ENCODE measurements around the gene ATP2B2. TPM values are rescaled to one million over a fixed set of nuclear protein-coding genes. Genes with fewer than 3 reads are reported as not detected.

Gene ATP2B2
- polyA plus RNA-seq, 3 donors: not detected

DNA sequence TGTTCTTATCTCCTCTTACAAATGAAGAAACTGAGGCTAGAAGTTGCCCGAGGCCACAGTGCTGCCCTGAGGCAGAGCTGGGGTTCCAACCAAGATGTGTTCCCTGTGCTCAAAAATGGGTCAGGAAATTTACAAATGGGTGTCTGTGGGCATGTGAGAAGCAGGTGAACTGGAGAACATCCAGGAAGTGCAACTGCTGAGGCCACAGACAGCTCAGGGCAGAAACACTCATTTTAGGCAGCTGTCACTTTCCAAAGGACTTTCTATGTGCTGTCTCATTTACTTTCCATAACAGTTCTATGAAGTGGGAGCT is 47.2 kb upstream of the ATP2B2 start:
- no peaks in the 10 kb centered on the region for H4K20me1 ChIP-seq (ENCODE audit: insufficient read depth, low read length)
- H3K4me1 Mint-ChIP-seq: peaks cover 33% of the 10 kb centered on the region
- H3K9me3 Mint-ChIP-seq: no peaks in the 10 kb centered on the region
- no peak overlapping the region for H2AFZ ChIP-seq (ENCODE audit: insufficient read depth, low read depth, low read length, poor library complexity, severe bottlenecking)
- peak overlapping the region in 6 of 7 donors; percentile 18 to 82 (median 71) for H3K27ac Mint-ChIP-seq
- H3K4me3 Mint-ChIP-seq: peak overlapping the region in 1 of 2 donors; percentile 25
- intact Hi-C loops (cut with micrococcal nuclease): no loop called here
- H3K4me1 ChIP-seq (ENCODE audit: control insufficient read depth in 1 of 2, insufficient read depth in 2 of 2, low read length in 2 of 2): peaks cover 21 to 22% of the 10 kb centered on the region in 2 donors
- H3K27ac ChIP-seq (ENCODE audit: low read depth in 1 of 2, low read length in 2 of 2): no peak overlapping the region
- H3K4me3 ChIP-seq (replicated peaks in 1 of 3; ENCODE audit: low read depth in 2 of 3, low read length in 3 of 3): no peak overlapping the region
- TF ChIP-seq, protein P1, sequence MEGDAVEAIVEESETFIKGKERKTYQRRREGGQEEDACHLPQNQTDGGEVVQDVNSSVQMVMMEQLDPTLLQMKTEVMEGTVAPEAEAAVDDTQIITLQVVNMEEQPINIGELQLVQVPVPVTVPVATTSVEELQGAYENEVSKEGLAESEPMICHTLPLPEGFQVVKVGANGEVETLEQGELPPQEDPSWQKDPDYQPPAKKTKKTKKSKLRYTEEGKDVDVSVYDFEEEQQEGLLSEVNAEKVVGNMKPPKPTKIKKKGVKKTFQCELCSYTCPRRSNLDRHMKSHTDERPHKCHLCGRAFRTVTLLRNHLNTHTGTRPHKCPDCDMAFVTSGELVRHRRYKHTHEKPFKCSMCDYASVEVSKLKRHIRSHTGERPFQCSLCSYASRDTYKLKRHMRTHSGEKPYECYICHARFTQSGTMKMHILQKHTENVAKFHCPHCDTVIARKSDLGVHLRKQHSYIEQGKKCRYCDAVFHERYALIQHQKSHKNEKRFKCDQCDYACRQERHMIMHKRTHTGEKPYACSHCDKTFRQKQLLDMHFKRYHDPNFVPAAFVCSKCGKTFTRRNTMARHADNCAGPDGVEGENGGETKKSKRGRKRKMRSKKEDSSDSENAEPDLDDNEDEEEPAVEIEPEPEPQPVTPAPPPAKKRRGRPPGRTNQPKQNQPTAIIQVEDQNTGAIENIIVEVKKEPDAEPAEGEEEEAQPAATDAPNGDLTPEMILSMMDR (IDR thresholded peaks at IDR 0.05): no peak
- H3K4me2 ChIP-seq (replicated peaks; ENCODE audit: extremely low read depth, low read length, poor library complexity, severe bottlenecking): peak overlapping the region; percentile 36
- H3K9me3 ChIP-seq (replicated peaks in 1 of 2; ENCODE audit: control insufficient read depth in 1 of 2, insufficient read depth in 1 of 2, low read length in 2 of 2): no peaks in the 10 kb centered on the region
- 89% methylated on average over 1 of the region's 1 CpG for WGBS (ENCODE audit: insufficient coverage)
- H3K36me3 ChIP-seq (replicated peaks in 1 of 2; ENCODE audit: control insufficient read depth in 1 of 2, insufficient read depth in 2 of 2, low read length in 2 of 2): no peaks in the 10 kb centered on the region
- H3K36me3 Mint-ChIP-seq: no peaks in the 10 kb centered on the region
- no peak for DNase-seq
- no peaks in the 10 kb centered on the region for H3K79me2 ChIP-seq (ENCODE audit: insufficient read depth, low read length)
- H3K9ac ChIP-seq (ENCODE audit: insufficient read depth, low read length, poor library complexity, severe bottlenecking): no peak overlapping the region
- peaks cover 1 to 5% (median 3%) of the 10 kb centered on the region in 3 donors for H3K27me3 Mint-ChIP-seq (ENCODE audit: low read depth in 3 of 3)
- no peaks in the 10 kb centered on the region for H3K27me3 ChIP-seq (ENCODE audit: control insufficient read depth in 2 of 2, insufficient read depth in 2 of 2, low read length in 2 of 2)

DNA sequence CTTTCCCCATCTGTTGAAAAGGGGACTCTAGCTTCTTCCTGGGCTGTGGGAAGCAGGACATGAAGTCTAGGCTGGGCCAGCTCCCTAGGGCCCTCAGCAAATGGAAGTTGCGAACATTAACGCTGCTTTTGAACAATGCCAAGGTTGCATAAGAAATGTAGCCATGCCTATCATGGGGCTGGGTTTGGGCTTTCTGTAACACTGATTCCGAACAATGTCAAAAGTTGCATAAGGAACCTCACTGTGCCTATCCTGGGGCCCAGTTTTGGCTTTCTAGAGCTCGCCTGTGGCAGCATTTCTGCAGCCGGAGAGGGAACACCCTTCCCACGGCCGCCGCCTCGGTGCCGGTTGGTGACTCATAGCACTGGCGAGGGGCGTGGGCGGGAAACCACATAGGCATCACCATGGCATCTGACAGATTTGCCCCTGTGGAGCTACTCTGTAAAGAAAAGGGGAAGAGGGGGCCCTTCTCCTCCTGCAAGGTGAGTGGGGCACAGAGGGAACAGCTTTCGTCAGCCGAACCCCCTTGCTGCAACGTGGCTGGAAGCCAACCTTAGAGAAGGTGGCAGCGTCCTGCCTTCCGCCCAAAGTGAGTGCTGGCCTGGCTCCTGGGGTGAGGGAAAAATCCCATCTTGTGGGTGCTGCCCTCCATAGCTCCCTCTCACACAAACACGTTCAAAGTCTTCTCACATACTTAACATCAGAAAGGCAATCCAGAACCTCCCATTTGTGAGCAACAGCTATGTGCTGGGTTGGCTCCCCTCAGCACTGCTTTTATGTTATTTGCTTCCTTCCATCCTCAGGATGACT is 46.6 kb upstream of the ATP2B2 start:
- H3K36me3 Mint-ChIP-seq: no peaks in the 10 kb centered on the region
- Histone ChIP-seq H3K27me3 (ENCODE audit: control insufficient read depth in 2 of 2, insufficient read depth in 2 of 2, low read length in 2 of 2) (no peaks in the 10 kb centered on the region), H3K79me2 (ENCODE audit: insufficient read depth, low read length) (no peaks in the 10 kb centered on the region), H2AFZ (ENCODE audit: insufficient read depth, low read depth, low read length, poor library complexity, severe bottlenecking) (peak overlapping the region; percentile 15), H3K4me1 (ENCODE audit: control insufficient read depth in 1 of 2, insufficient read depth in 2 of 2, low read length in 2 of 2) (peaks cover 21 to 22% of the 10 kb centered on the region in 2 donors), H3K9me3 (replicated peaks in 1 of 2; ENCODE audit: control insufficient read depth in 1 of 2, insufficient read depth in 1 of 2, low read length in 2 of 2) (no peaks in the 10 kb centered on the region), H3K4me3 (replicated peaks in 1 of 3; ENCODE audit: low read depth in 2 of 3, low read length in 3 of 3) (peak overlapping the region in 1 of 3 experiments; percentile 29), H3K27ac (ENCODE audit: low read depth in 1 of 2, low read length in 2 of 2) (peak overlapping the region in 1 of 2 donors; percentile 22), H4K20me1 (ENCODE audit: insufficient read depth, low read length) (no peaks in the 10 kb centered on the region), H3K9ac (ENCODE audit: insufficient read depth, low read length, poor library complexity, severe bottlenecking) (peak overlapping the region; percentile 9), H3K36me3 (replicated peaks in 1 of 2; ENCODE audit: control insufficient read depth in 1 of 2, insufficient read depth in 2 of 2, low read length in 2 of 2) (no peaks in the 10 kb centered on the region), H3K4me2 (replicated peaks; ENCODE audit: extremely low read depth, low read length, poor library complexity, severe bottlenecking) (peak overlapping the region; percentile 36)
- peaks cover 0 to 3% (median 2%) of the 10 kb centered on the region in 3 donors for H3K27me3 Mint-ChIP-seq (ENCODE audit: low read depth in 3 of 3)
- H3K4me1 Mint-ChIP-seq: peaks cover 30% of the 10 kb centered on the region
- H3K4me3 Mint-ChIP-seq: peak overlapping the region; percentile 25 to 59
- DNase-seq: peak; percentile 53 to 80 (median 59)
- peak overlapping the region; percentile 18 to 85 (median 69) for H3K27ac Mint-ChIP-seq
- TF ChIP-seq, protein P1 (IDR thresholded peaks at IDR 0.05): no peak
- intact Hi-C loops (cut with micrococcal nuclease): no loop called here
- no peaks in the 10 kb centered on the region for H3K9me3 Mint-ChIP-seq
- WGBS (ENCODE audit: insufficient coverage): 18% methylated on average over 13 of the region's 19 CpGs
